NCI-H82 treated with DMSO at 0.1 percent for 48 hours (cell line): ENCODE results near the gene DDX31.
"Not testable (repeated sequence)": the region's sequence is repeated elsewhere in the genome, so short reads cannot be mapped to it uniquely, and the experiment has no call there.

ENCODE experiments used
- DNase-seq: peaks from one replicate; lab custom pipeline; 2025; ENCODE audit not compliant: unreplicated experiment; lab: John Stamatoyannopoulos, UW

The DDX31 gene

GRCh38 chr9:132583584-132584304, 86.0 kb downstream of the DDX31 start:
- DNase-seq = no peak

DNA sequence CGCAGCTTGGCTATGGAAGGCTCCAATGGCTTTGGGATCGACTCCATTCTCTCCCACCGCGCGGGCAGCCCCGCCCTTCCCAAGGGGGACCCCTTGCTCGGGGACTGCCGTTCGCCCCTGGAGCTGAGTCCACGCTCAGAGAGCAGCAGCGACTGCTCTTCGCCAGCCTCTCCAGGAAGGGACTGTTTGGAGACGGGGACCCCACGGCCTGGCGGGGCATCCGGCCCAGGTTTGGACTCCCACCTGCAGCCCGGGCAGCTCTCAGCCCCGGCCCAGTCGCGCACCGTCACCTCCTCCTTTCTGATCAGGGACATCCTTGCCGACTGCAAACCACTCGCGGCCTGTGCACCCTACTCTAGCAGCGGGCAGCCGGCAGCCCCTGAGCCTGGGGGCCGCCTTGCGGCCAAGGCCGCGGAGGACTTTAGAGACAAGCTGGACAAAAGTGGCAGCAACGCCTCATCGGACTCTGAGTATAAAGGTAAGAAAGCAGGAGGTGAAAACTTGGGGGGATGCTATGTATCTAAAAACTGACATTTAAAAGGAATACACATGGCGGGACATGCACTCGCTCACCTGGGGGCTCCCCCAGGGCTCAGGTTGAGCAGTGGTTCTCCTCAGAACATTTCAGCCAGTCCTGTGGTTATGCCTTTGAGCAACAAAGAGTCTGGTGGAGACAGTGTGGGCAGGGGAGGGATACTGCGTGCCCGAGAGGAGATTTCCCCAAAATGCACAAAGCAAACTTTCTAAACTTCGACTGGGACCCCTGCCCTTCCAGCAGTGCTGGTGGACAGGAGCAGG, 86.8 kb downstream of the DDX31 start:
- DNase-seq = no peak

DNA sequence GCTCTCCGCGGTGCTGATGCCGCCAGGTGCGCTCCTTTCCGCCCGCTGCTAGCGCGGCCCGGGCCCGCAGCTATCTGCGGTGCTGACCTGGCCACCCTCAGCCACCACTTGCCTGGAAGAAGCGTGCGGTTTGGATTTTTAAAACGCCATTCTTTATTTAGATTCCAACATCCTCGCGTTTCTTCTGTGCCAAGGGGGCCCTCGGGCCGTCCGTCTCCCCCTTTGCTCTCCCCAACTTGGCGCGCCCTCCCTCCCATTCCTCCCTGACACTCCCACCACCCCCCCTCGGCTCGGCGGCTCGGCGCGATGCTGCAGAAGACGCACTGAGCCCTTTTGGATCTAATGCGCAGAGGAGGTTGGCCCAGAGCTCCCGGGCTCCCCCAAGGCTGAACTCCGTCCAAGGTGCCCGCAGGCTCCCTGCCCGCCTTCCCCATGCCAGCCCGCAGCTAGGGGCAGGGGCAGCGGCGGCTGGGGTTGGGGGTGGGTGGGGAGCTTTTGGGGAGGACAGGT, 87.5 kb downstream of the DDX31 start, which contains the start of gene BARHL1:
Gene BARHL1 (plus strand): TSS at position 331 of the 510 bp plus-strand sequence. CDS start 192 bp downstream, outside the sequence.
- DNase-seq = no peak

DNA sequence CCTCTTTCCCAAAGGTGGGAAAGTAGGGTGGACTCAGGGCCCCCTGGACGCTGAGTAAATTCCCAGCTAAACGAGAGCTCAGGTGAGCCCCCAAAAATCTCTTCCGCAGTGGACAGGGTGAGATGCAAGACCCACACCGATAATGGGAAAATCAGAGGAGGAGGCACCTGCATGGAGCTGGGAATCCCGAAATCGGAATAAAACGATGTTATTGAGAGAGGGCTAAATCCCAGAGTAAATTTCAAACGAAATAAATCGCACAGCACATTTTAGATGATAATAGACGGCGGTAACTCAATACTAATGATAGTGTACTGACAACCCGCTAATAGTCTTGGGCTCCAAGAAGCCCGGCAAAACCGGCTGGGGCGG, 90.4 kb downstream of the DDX31 start:
- no peak for DNase-seq

GRCh38 chr9:132578367-132578932, 91.3 kb downstream of the DDX31 start:
- DNase-seq = no peak

GRCh38 chr9:132577119-132577518, 92.7 kb downstream of the DDX31 start:
- DNase-seq = no peak

GRCh38 chr9:132575811-132576210, 94.0 kb downstream of the DDX31 start:
- DNase-seq = no peak

DNA sequence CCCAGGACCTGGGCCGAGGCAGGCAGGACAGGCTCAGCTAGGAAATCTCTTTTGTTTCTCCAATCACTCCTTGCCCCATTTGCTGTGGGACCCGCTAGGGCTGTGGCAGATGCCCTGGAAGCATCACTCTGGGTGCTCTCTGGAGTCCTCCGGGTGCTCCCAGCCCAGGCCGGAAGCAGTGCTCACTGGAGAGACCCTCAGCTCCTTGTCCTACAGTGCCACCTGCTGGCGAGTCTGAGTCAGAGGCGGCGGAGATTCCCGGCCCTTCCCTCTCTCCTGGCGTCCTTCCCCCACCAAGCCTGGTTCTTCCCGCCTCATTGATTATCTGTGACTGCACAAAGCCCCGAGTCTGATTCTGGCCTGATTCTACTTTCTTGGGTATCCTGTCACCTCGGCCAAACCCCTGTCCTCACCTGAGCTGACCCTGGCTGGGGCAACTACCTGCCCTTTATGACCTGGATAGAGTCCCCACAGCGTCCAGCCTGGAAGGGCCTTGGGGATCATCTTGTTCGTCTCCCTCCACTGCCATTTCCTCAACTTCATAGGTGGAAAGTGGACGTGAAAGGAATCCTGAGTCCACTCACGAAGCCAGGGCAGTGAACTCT, 94.7 kb downstream of the DDX31 start:
- peak; percentile 49 for DNase-seq

GRCh38 chr9:132572921-132573320, 96.9 kb downstream of the DDX31 start:
- no peak for DNase-seq

DNA sequence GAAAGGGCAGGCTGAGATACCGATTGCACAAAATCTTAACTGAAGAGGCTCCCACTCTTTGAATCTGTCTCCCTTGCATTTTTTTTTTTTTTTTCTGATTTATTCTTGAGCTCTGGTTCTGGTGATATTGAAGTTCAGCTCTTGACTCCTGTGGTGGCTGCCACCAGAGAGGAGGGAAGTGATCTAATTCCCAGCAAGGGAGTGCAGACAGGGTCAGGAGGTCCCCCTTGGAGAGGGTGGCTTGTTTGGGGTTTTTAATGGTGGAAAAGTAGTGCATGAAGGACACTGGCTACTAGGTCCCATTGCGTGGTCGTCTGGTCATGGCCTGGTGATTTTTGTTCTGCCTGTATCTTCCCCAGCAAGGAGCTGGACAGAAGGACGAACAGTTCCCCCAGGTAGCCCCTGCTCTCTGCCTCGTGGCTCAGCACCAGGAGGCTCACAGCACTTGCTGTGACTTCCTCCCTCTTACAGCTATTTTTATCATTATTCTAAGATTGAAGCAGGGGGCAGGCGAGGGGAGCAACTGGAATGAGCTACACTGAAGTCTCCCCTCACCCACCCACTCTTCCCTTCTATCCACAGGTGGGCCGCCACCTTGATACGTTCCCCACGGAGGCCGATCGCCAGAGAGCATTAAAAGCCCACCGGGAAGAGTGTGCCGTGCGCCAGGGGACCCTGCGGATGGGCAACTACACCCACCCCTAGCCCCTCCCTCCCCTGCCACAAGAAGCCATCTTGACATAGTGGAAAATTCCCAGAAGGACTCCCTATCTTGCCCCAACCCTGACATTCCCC, 97.8 kb downstream of the DDX31 start:
- no peak for DNase-seq

GRCh38 chr9:132568787-132569186, 101.0 kb downstream of the DDX31 start:
- not testable (repeated sequence) for DNase-seq

DNA sequence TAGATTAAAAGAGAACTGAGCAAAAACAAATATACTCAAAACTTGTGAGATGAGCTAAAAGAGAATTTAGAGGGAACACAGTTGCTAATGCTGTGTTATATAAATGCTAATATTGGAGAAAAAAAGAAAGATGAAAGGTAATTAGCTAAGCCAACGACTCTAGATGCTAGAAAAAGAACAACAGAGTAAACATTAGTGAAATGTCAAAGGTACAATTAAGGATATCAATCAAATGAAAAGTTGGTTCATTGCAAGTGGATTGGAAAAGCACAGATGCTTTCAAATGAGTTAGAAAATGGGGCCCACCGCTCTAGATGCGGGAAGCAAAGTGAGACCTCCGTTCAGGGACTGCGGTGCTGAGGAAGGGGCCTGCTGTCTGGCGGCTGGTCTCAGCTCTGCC, 105.3 kb downstream of the DDX31 start:
- no peak for DNase-seq

DNA sequence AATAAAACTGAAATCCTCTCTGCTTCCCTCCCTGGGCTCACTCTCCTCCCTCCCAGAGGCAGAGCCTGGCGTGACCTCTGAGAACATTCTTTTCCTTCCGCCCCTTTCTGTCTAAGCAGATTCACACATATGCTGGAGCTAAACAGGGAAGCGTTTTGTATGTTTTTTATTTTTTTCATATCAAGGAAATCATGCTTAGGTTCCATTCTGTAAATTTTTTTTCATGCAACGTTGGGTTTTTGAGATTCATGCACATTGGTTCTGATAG, 107.5 kb downstream of the DDX31 start:
- DNase-seq = no peak

DNA sequence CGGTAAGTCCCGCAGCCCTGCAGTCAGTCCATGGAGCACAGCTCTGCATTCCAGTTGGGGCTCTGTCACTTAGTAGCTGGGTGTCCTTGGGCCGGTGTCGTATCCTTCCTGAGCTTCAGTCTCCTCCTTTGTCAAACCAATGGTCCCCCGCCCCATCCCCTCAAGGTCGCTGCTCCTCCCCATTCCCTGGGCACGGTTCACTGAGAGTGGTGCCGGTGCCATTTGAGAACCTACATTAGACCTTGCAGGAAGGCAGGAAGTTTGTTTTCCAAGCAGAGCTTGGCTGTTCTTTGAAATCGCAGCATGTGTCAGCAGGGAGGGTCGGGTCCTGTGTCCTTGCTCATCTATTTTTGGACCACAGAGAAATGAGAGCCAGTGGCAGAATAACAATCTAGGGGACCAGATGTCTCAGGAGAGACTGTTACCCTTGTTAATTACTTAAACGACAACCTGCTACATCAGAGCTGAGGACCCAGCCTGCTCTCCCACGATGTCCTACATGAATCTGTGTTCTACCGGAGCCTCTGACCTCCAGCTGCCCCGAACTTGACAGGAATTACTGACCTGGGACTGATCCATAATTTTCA, 109.1 kb downstream of the DDX31 start:
- DNase-seq = peak; percentile 18

DNA sequence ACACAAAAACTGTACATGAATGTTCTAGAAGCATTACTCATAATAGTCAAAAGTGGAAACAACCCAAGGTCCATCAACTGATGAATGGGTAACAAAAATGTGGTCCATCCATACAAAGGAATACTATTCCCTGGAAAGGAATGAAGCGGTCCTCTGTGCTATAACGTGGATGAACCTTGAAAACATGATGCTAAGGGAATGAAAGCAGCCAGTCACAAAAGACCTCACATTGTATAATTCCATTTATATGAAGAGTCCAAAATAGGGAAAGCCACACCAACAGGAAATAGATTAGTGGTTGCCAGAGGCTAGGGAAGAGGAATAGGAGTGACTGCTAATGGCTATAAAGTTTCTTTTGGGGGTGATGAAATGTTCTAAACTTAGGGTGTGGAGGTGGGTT, 110.1 kb downstream of the DDX31 start:
- DNase-seq = no peak

DNA sequence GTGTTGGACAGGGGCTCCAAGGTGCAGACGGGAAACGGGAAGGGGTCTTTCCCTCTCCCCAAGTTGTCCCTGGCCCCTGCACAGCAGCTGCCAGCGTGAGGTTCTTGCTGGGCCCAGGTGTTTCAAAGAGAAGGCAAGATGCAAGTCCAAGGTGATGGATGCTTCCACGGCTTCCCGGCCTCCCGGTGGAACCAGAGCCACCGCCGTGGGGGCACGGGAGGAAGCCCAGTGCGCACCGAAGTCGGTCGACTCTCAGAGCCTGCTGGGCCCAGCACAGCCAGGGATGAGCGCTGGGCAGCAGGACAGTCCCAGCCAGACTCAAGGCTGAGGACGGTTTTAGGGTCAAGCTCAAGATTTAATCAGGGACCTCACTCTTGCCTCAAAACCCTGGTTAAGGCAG, 112.6 kb downstream of the DDX31 start:
- no peak for DNase-seq

DNA sequence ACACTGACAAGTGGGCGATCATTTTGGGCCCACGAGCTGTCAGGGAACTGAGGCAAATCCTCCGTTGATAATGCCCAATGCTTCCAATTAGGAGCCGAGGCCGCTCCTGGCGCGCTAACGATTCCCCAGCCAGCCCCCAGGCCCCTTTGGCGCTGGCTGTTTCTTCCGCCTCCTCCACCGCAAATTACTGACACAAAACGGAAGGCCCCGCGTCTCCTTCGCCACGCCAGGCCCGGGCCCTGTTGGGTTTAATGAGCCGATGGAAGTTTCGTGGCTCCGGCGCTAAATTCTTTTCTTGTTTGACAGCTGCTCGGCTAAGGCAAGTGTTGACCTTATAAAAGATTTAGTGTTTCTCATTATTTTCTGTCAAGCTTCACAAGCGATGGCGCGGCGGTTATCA, 113.1 kb downstream of the DDX31 start:
- no peak for DNase-seq

- no peak for DNase-seq
Measured at GRCh38 chr9:132556235-132556634, 113.5 kb downstream of the DDX31 start.

GRCh38 chr9:132555528-132555927, 114.3 kb downstream of the DDX31 start:
- DNase-seq = no peak

GRCh38 chr9:132554755-132555154, 115.0 kb downstream of the DDX31 start:
- no peak for DNase-seq

GRCh38 chr9:132552041-132552440, 117.7 kb downstream of the DDX31 start:
- no peak for DNase-seq
